Stomach (tissue), 4 donors: Measurements from ENCODE around the gene NTHL1.

ENCODE experiments used
- POLR2A ChIP-seq, 4 donors: fragments of 450-650 bp; IDR thresholded peaks; one replicate each; pipeline ENCODE4 v1.6.1; 2016; ENCODE audit warnings: antibody characterized with exemption in 4 of 4, control low read depth in 2 of 4, mild to moderate bottlenecking in 1 of 4, moderate library complexity in 1 of 4
- POLR2AphosphoS5 ChIP-seq, 3 donors: sonication (generic); formaldehyde crosslinking; IDR thresholded peaks; one replicate each; pipeline ENCODE4 v1.6.1; 2016; ENCODE audit warnings: antibody characterized with exemption in 3 of 3
- TF ChIP-seq, protein P1 (sequence below), 7 experiments: fragments of 450-650 bp in 4 of 7; fragments of 200-600 bp in 3 of 7; sonication (generic) in 3 of 7; IDR thresholded peaks; one replicate each; pipeline ENCODE4 v1.5.1; 2016 to 2019; ENCODE audit warnings: antibody characterized with exemption in 7 of 7, control low read depth in 2 of 7, mild to moderate bottlenecking in 1 of 7

DNA sequence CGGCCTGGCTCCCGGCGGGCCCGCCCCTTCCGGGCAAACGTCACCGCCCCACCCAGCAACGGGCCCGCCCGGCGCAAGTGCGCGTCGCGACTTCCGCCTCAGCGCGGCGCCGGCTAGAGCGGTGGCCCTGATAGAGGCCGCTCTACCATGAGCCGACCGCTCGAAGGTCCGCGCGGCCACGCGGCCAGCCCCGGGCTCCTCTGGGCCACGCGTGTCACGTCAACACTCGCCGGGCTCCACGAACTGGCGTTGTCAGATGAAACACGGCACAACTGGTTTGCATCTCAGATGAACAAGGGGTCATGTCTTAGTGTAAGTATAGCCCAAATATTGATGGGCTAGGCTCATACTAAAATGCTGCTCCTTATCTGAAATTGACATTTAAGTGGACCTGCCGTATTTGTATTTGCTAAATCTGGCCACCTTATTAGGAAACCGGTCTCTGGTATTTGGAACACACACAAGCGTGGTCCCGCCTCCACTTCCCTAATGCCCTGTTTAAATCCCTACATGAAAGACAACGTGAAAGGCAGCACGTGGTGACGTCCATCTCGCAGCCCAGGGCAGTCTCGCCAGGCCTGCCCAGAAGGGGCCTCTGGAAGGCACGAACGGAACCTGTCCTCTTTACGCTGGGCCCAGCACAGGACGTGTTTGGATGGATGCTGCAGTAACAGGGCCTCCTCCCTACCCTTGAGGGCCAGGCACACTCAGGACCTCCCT is 37.7 kb downstream of the NTHL1 start, which contains the start of gene ZNF598:
- TF ChIP-seq, protein P1, sequence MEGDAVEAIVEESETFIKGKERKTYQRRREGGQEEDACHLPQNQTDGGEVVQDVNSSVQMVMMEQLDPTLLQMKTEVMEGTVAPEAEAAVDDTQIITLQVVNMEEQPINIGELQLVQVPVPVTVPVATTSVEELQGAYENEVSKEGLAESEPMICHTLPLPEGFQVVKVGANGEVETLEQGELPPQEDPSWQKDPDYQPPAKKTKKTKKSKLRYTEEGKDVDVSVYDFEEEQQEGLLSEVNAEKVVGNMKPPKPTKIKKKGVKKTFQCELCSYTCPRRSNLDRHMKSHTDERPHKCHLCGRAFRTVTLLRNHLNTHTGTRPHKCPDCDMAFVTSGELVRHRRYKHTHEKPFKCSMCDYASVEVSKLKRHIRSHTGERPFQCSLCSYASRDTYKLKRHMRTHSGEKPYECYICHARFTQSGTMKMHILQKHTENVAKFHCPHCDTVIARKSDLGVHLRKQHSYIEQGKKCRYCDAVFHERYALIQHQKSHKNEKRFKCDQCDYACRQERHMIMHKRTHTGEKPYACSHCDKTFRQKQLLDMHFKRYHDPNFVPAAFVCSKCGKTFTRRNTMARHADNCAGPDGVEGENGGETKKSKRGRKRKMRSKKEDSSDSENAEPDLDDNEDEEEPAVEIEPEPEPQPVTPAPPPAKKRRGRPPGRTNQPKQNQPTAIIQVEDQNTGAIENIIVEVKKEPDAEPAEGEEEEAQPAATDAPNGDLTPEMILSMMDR (IDR thresholded peaks at IDR 0.05) = no peak
- TF ChIP-seq POLR2A (IDR thresholded peaks at IDR 0.05) (peak in 2 of 4 donors; percentile 51 to 81), POLR2AphosphoS5 (IDR thresholded peaks at IDR 0.05) (peak; percentile 77 to 94 (median 94))
